CD4-positive, alpha-beta T cell treated with Interleukin-10 for 1 hour (primary cell): ENCODE results near the gene SMIM38.
A peak's percentile ranks its signal among the peaks of the same experiment; 100 is the strongest.
"Not testable (repeated sequence)": the region's sequence is repeated elsewhere in the genome, so short reads cannot be mapped to it uniquely, and the experiment has no call there.

ENCODE experiments used
- DNase-seq: peaks from one replicate; pipeline ENCODE4 v3.0.0-alpha.2; 2020

Gene SMIM38

DNA sequence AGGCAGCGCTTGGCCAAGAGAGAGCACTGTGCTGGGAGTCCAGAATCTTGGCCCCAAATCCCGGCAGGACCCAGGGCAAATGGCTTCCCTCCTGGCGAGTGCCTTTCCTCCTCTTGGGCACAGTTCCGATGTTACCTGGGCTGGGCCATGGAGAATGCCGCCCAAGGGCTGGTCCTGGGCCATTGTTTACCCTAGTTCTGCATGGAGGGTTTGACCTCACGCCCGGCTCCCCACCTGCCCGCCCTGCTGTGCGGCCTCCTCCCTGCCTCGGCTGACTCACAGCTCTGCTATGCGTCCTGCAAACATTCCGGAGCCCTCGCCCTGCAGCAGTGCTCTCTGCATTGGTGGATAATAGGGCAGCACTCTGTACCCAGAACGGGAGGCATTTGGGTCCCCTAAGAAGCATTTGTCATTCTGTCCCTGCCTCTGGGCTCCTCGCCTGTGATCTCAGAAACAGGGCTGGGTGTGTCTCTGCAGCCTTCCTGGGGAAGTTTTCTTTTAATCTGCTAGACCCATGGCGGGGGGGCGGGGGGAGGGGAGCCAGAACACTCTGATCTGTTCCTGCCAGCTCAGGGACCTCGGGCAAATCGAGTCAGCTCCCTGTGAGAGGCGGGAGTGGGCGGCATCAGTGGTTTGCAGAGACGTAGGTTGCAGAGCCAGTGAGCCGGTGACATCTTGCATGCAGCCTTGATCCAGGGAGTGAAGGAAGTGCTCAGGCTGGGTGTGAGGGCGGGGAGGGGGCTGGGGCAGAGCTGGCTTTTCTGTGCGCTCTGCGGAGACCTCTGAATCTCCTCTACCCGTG lies 32.9 kb upstream of the SMIM38 start:
- DNase-seq, result peak; percentile 47

DNA sequence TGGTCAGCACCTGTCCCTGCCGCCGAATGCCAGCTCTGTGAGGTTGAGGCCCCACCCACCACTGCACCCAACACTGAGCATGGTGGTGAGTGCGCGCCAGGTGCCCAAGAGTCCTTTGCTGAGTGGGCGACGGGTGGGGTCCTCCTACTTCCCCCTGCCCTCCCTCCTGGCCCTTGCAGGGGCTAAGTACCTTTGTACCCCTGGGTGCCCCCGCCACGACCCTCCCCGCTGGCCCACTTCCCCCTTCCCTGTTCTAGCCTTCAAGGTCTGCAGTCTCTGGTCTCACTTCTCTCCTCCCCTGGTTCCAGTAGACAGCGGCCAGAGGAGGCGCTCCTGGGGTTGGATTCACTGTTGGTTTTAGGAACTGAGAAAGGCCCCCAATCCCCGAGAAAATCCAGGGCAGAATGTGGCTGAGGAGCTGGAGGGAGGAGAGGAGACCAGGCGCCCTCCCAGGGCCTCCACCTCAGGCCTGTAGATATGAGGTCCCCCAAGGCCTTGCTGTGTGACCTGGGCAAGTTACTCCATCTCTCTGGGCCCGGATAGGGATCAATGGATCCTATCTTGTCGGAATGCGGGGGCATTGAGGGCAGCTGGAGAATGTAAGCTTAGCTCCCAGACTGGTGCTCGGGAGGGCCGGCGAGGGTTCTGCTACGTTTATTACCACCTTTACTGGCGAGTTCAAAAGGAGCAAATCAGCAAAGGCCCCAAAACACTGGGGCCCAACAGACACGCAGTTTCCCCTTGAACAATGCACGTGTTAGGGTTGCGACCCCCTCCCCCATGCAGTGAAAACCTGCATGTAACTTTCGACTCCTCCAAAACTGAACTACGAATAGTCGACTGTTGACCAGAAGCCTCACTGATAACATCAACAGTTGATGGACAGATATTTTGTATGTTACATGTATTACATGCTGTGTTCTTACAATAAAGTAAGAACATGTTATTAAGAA lies 31.9 kb upstream of the SMIM38 start:
- DNase-seq, result no peak

DNA sequence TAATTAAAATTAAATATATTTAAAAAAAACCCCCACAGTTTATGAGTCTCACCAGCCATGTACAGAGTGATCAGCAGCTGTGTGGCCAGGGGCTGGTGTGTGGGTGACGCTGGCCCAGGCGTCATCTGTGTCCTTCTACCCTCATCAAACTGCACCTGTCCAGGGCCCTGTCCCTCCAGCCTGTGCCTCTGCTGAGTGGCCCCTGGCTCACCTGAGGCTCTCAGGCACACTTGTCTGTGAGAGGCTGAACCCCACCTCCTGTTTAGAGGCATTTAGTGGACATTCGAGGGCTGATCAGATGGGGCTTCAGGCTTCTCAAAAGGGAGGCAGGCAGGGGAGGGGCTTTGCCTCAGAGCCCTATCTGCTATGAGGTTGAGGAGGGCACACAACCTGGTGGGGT lies 29.9 kb upstream of the SMIM38 start:
- no peak for DNase-seq

DNA sequence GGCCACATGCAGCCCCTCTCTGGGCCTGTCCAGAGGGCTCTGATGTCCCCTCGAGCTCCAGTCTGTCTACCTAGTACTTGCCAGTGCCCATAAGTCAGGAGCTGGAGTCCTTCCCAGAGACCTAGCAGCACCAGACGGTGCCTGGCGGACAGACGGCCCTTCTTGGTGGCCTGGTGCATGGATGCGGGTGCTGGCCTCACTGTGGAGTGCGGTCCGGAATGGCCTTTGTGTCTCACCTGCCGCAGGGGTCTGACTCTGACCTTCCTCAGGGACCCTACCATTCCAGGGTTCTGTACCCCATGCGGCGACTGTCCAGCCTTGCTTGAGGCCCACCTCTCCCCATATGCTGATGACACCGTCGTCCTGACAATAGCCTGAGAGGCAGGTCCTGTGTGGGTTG lies 29.4 kb upstream of the SMIM38 start:
- DNase-seq, result no peak

DNA sequence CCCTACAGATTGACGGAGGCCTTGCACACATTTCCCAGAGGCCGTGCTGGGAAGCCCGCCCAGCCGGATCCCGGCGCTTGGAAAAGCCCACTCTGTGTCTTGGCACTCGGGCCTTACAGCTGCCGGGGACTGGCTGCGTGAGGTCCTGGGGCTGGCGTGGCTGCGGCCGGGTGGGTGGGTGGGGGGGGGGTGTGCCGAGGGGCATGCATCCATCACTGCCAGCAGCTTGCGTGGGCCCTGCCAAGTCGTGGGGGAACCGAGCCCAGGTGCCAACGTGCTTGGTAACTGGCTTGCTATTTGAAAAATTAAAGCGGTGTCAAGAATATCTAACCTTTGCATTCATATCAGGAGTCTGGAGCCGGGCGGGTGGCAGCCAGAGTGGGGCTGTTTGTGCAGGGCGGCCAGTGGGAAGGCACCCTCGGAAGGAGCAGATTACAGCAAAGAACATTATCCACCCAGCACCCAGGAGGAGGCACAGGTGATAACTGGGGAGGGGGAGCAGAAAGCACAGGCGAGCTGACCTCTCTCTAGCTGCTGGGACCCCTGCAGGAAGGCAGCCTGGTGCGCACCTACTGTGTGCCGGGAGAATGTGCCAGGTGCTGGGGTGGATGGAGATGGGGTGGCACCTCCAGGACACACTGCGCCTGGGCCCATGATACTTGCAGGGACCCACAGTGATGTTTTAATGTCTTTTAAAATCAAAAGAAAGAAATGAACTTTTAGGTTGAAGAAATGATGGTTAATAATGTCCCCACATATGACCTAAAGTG lies 28.5 kb upstream of the SMIM38 start:
- DNase-seq, result no peak

DNA sequence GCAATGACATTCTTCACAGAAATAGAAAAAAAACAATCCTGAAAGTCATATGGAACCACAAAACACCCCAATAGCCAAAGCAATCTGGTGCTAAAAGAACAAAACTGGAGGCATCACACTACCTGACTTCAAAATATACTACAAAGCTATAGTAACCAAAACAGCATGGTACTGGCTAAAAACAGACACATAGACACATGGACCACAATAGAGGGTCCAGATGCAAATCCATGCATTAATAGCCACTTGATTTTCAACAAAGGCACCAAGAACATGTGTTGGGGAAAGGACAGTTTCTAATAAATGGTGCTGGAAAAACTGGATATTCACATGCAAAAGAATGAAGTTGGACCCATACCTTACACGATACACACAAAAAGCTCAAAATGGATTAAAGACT lies 27.9 kb upstream of the SMIM38 start:
- no peak for DNase-seq

DNA sequence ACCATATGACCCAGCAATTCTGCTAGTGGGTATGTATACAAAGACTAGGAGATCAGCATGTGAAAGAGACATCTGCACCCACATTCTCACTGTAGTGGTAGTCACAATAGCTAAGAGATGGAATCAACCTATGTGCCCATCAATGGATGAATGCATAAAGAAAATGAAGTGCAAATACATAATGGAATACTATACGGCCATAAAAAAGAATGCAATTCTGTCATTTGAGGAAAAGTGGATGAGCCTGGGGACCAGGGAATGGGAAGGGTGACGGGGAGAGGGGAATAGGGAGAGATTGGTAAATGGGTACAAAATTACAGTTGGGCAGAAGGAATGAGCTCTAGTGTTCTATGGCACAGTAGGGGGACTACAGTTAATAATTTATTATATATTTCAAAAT lies 26.7 kb upstream of the SMIM38 start:
- no peak for DNase-seq

DNA sequence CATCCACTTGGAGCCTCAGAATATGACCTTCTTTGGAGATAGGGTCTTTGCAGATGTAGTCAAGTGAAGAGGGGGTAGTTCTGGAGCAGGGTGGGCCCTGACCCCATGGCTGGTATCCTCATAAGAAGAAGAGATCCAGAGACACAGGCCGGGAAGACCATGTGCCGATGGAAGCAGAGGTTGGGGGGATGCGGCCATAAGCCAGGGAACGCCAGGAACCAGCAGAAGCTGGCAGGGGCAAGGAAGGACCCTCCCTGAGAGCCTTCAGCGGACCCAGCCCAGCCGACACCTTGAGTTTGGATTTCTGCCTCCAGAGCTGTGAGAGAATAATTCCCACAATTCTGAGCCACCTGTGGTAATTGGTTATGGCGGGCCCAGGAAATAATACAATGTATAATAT lies 26.1 kb upstream of the SMIM38 start:
- no peak for DNase-seq

DNA sequence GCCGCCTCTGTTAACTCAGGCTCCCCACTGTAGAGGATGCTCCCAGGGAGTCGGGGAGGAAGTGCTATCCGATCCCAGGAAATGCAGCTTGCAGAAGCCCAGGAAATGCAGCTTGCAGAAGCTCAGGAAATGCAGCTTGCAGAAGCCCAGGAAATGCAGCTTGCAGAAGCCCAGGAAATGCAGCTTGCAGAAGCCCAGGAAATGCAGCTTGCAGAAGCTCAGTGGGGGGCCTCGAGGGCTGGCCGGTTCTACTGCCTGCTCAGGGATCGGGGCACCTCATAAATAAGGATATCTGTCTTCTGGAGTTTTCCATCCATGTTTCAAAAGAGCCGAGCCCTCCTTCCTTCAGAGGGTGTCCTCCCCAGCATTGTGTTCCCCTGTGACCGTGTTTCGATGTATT lies 25.1 kb upstream of the SMIM38 start:
- no peak for DNase-seq

DNA sequence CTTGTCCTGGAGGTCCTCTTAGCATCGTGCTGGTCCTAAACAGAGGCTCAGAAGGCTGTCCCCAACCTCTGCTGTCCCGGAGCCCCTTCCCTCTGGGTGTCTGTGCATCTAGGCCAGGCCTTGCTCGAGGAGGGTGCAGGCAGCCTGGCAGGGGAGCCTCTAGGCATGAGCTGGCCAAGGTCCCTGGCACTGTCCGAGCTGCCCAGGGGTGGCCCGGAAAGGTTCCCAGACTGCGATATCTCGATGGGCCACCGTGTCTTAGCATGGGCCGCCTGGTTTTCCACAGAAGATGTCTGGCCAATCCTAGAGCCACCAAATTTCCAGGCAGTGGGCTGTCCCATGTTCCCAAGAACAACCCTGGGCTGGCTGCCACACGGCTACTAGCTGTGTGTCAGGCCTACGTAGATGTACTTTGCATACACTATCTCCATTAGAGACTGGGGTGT lies 24.6 kb upstream of the SMIM38 start:
- no peak for DNase-seq

DNA sequence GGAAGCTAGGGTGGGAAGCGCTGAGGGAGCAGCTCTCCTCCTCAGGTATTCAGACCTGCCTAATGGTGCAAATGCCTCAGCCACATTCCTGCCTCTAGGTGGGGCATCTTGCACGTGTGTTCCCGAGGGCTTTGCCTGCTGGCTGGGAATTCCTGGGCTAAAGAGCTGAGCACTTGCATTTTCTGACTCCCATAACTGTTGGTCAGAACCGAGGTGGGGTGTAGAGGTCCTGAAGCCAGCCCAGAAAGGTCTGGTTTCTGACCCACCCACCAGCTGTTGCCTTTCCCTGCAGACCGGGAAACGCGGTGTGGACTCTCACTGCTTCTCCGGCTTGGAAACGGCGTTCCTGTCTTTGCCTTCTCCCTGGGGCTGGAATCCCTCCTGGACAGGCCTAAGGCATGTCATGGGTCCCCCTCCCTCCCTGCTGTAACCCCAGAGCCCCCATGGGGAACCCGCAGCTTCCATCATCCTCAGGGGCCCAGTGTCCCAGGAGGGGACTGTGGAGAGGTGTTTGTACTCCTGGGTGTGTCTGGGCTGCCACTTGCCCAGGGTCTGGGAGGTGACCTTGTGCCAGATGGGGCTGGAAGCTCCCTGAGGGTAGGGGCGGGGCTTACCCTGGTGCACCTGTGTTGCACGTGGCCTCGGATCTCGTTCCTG lies 24.0 kb upstream of the SMIM38 start:
- no peak for DNase-seq

DNA sequence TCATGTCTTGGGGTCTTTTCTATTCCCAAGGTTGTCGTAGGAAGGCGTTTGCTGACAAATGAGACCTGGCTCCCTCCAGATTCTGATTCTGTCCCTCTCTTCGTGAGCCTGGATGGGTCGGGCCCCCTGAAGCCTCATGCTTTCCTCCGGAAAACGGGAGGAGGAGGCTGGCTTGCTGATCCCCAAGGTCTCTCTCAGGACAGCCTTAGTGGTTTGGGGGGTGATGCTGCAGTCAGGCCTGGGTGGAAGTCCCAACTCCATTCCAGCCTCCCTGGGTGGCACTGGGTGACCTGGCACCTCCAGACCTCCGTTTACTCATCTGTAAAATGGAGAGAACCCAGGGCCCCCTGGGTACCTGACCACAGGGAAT lies 23.4 kb upstream of the SMIM38 start:
- no peak for DNase-seq

DNA sequence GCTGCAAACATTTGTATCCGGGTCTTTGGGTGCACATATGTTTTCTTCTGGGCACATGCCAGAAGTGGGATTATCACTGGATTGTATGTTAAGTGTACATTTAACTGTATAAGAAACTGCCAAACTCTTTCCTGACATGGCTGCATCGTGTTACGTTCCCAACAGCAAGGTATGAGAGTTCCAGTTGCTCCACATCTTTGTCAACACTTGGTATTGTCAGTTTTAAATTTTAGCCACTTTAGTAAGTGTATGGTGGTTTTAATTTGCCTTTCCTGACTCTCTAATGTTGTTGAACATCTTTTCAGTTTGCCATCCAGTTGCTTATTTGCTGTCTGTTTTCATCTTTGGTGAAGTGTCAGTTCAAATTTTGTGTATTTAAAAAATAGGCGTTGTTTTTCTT lies 22.5 kb upstream of the SMIM38 start:
- DNase-seq, result no peak

DNA sequence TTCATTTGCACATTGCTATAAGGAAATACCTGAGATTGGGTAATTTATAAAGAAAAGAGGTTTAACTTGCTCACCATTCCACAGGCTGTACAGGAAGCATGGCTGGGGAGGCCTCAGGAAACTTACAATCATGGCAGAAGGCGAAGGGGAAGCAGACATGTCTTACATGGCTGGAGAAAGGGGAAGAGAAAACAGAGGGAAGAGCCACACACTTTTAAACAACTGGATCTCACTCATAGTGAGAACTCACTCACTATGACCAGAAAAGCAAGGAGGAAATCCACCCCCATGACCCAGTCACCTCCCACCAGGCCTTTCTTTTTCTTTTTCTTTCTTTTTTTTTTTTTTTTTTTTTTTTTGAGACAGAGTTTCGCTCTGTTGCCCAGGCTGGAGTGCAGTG lies 21.6 kb upstream of the SMIM38 start:
- DNase-seq, result not testable (repeated sequence)

DNA sequence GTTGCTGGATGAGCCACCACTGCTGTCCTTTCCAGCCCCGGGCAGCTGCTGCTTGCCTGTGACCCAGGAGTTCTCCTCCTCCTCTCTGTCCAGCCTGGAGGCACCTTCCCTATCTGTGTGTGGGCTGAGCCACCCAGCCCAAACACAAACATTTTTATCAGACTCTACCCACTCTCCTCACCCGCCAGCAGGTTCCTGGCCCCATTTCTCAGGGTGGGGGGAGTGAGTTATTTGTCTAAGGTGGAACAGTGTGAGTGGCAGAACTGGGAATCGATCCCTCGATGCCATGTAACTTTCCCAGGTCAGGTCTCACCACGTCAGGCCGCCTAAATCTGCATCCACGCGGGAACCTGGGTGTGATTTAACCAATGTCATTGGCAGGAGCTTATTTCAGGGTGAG lies 20.8 kb upstream of the SMIM38 start:
- DNase-seq, result no peak

DNA sequence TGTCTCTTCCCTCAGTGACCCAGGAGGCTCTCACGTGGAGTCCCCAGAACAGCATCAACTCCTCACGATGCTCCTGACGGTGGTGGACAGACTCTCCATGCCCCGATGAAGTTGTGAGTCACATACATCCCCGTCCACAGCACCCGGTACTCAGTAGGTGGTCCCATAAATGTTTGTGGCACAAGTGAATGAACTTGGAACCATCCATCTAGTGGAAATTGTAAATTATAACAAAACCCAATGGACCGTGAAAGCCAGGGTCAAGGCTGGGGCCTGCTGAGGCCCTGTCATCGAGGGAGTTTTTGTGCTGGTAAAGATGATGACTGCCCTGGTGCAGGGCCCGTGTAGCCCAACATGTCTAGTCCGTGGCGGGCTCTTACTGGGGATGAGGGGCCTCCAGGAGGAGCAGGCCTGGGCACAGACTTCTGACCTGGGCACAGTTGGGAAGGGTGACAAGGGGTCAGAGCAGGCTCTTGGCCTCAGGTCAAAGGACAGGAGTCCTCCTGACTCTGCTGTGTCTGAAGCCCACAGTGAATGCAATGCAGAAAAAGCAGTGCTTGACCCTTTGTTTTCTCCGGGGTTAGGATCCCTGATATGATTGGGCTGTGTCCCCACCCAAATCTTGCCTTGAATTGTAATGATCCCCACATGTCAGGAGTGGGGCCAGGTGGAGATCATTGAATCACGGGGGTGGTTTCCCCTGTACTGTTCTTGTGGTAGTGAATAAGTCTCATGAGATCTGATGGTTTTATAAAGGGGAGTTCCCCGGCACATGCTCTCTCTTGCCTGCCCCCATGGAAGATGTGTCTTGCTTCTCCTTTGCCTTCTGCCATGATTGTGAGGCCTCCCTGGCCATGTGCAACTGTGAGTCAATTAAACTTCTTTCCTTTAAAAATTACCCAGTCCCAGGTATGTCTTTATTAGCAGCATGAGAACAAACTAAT lies 20.0 kb upstream of the SMIM38 start:
- DNase-seq, result no peak

DNA sequence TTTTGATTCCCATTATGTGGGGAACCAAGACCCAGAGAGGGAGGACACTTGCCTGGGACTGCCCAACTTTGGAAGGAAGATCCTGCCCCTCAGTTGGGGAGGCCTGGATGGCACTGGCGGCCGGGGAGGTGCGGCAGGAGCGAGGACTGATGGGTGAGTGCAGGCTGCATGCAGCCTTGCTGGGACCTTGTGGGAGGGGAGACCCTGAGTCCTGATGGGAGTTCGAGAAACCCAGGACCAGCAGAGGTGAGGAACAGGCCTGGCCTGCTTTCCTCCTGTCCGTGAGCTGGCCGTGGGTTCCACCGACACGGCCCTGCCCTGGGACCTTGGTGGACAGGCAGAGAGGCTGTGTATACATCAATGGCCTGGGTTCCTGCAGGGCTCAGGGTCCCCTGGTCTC lies 19.3 kb upstream of the SMIM38 start:
- DNase-seq, result no peak

DNA sequence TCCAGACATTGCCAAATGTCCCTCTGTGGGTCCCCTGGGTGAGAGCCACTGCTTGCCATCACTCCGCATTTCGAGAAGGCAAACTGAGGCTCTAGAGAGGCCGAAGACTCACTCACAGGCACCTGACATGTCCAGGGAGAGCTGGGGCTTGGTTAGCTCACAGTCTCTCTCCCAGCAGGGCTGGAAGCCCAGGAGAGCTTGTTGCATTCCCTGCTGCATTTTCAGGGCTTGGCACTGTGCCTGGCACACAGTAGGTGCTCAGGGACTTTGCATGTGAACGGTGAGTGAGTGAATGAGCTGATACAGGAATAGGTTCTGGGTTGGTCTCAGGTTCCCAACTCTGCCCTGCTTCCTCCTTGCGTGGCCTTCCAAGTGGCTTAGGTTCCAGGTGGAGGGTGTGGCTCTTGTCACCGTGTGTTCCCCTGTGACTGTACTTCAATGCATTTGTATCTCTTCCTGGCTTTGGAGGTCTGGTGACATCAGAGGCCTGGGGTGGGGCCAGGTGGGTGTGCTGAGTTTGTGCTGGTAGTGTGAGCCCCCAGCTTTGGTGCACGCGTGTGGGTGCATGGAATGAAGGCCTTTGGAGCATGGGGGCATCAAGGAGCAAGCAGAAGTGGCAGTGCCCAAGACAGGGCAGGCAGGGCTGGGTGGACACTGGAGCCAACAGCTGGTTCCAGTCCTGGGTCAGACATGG lies 18.4 kb upstream of the SMIM38 start:
- no peak for DNase-seq

DNA sequence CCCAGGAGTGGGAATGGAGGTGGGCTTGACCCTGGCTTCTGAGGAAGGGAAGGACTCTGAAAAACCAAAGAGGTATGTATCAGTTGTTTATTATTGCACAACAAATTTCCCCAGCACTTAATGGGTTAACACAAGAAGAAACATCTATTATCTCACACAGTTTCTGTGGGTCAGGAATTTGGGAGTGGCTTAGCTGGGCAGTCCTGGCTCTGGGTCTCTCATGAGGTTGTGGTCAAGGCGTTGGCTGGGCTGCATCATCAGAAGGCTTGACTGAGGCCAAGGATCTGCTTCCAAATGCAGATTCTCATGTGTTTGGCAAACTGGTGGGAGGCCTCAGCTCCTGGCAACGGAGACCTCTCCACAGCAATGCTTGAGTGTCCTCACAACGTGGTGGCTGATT lies 17.5 kb upstream of the SMIM38 start:
- no peak for DNase-seq

DNA sequence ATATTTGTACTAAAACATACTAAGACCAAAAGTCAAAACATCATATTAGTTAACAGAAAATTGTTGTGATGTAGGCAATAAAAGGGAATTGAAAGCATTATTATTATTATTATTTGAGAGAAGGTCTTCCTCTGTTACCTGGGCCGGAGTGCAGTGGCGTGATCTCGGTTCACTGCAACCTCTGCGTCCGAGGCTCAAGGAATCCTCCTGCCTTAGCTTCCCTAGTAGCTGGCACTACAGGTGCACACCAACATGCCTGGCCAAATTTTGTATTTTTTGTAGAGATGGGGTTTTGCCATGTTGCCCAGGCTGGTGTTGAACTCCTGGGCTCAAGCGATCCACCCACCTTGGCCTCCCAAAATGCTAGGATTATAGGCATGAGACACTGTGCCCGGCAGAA lies 15.6 kb upstream of the SMIM38 start:
- not testable (repeated sequence) for DNase-seq

DNA sequence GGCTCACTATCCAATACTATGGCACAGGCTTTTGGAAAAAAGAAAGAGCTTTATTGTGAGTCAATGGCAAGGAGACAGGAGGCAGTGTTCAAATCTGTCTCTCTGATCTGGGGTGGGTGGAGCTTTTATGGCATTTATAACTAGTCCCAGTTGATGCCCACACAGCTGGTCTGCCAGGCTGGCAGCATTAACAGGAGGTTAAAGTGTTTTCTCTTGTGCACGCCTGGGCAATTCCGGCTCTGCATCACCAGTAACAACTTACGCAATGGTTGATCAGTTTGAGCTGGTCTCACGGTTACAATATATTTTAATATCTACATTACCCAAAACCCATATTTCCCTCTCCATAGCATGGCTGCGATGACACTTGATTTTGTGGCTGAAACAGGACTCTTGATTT lies 15.1 kb upstream of the SMIM38 start:
- DNase-seq, result no peak
